HepG2 (cell line): ENCODE results near the gene PLEKHG2. TPM values are rescaled to one million over a fixed set of nuclear protein-coding genes. Genes with fewer than 3 reads are reported as not detected.

Experiments
- TBX3 ChIP-seq: fragments of 450-650 bp; IDR thresholded peaks from 2 replicates; pipeline ENCODE4 v1.6.1; 2017; ENCODE audit warnings: antibody characterized with exemption, mild to moderate bottlenecking, inconsistent platforms, borderline replicate concordance
- ZBTB40 ChIP-seq, 2 experiments: fragments of 450-650 bp in 1 of 2; sonication (generic) in 1 of 2; formaldehyde crosslinking in 1 of 2; IDR thresholded peaks; 2 replicates each; pipeline versions ENCODE4 v1.6.1 to v1.8.0; 2016 to 2022; ENCODE audit warnings: antibody characterized with exemption in 1 of 2, mild to moderate bottlenecking in 1 of 2, missing genetic modification reagents in 1 of 2
- ZKSCAN8 ChIP-seq: IDR thresholded peaks from 2 replicates; pipeline ENCODE4 v1.6.1; 2016; ENCODE audit warnings: borderline replicate concordance, missing genetic modification reagents, missing compliant biosample characterization
- ZNF251 ChIP-seq: sonication (generic); formaldehyde crosslinking; IDR thresholded peaks from 2 replicates; pipeline ENCODE4 v1.9.0; 2021; ENCODE audit warnings: mild to moderate bottlenecking, missing genetic modification reagents
- polyA plus RNA-seq, 8 experiments: library from polyadenylated mRNA; depleted of rRNA in 3 of 8; stranded (reverse) in 7 of 8; unstranded in 1 of 8; fragments of >200 nt; fragmentation: Illumina TruSeq in 4 of 8; extraction: Trizol in 4 of 8; gene quantifications; 2 replicates each; pipeline versions ENCODE4 v1.2.1 to v1.2.3, GENCODE V29; 2011 to 2016; ENCODE audit warnings: low read depth in 4 of 8, missing spikeins in 1 of 8, mixed read lengths in 1 of 8; ENCODE audit not compliant: insufficient read depth in 1 of 8
- total RNA-seq, 5 experiments: library from RNA; depleted of rRNA; stranded (reverse); fragments of >200 nt; fragmentation: Illumina TruSeq; extraction: Trizol; gene quantifications; 2 replicates each; pipeline ENCODE4 v1.2.3, GENCODE V29; 2016; ENCODE audit warnings: low read depth in 1 of 5
- TF ChIP-seq, protein P1 (sequence below): sonication (generic); formaldehyde crosslinking; IDR thresholded peaks from 2 replicates; pipeline ENCODE4 v1.4.0; 2020; ENCODE audit warnings: low read depth, missing genetic modification reagents
- TF ChIP-seq, protein P2 (sequence below): sonication (generic); formaldehyde crosslinking; IDR thresholded peaks from 2 replicates; pipeline ENCODE4 v1.4.0; 2020; ENCODE audit warnings: missing genetic modification reagents, borderline replicate concordance

PLEKHG2 gene
- total and polyA plus RNA-seq, 2 of the 13 experiments (the other 11 are each of a cell fraction or from before 2014, with no cell fraction given), result 3.6 to 6.8 TPM

GRCh38 chr19:39435499-39436349 is 23.3 kb downstream of the PLEKHG2 start, which contains the start of gene RPS16 (continued):
- TF ChIP-seq ZKSCAN8 (CRISPR knock-in tag) (peak; percentile 46; the same call in 1 of the 2 replicates), ZNF251 (peak; percentile 88; the same call in 1 of the 2 replicates), TBX3 (no peak), ZBTB40 (IDR thresholded peaks at IDR 0.05) (peak; percentile 57; the same call in 1 of the 2 replicates), ZBTB40 (CRISPR knock-in tag; IDR thresholded peaks at IDR 0.05) (peak; percentile 91; the same call in 1 of the 2 replicates)
- TF ChIP-seq, protein P1, sequence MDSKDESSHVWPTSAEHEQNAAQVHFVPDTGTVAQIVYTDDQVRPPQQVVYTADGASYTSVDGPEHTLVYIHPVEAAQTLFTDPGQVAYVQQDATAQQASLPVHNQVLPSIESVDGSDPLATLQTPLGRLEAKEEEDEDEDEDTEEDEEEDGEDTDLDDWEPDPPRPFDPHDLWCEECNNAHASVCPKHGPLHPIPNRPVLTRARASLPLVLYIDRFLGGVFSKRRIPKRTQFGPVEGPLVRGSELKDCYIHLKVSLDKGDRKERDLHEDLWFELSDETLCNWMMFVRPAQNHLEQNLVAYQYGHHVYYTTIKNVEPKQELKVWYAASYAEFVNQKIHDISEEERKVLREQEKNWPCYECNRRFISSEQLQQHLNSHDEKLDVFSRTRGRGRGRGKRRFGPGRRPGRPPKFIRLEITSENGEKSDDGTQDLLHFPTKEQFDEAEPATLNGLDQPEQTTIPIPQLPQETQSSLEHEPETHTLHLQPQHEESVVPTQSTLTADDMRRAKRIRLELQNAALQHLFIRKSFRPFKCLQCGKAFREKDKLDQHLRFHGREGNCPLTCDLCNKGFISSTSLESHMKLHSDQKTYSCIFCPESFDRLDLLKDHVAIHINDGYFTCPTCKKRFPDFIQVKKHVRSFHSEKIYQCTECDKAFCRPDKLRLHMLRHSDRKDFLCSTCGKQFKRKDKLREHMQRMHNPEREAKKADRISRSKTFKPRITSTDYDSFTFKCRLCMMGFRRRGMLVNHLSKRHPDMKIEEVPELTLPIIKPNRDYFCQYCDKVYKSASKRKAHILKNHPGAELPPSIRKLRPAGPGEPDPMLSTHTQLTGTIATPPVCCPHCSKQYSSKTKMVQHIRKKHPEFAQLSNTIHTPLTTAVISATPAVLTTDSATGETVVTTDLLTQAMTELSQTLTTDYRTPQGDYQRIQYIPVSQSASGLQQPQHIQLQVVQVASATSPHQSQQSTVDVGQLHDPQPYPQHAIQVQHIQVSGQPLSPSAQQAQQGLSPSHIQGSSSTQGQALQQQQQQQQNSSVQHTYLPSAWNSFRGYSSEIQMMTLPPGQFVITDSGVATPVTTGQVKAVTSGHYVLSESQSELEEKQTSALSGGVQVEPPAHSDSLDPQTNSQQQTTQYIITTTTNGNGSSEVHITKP (CRISPR knock-in tag), result peak; percentile 31; the same call in 1 of the 2 replicates
- TF ChIP-seq, protein P2, sequence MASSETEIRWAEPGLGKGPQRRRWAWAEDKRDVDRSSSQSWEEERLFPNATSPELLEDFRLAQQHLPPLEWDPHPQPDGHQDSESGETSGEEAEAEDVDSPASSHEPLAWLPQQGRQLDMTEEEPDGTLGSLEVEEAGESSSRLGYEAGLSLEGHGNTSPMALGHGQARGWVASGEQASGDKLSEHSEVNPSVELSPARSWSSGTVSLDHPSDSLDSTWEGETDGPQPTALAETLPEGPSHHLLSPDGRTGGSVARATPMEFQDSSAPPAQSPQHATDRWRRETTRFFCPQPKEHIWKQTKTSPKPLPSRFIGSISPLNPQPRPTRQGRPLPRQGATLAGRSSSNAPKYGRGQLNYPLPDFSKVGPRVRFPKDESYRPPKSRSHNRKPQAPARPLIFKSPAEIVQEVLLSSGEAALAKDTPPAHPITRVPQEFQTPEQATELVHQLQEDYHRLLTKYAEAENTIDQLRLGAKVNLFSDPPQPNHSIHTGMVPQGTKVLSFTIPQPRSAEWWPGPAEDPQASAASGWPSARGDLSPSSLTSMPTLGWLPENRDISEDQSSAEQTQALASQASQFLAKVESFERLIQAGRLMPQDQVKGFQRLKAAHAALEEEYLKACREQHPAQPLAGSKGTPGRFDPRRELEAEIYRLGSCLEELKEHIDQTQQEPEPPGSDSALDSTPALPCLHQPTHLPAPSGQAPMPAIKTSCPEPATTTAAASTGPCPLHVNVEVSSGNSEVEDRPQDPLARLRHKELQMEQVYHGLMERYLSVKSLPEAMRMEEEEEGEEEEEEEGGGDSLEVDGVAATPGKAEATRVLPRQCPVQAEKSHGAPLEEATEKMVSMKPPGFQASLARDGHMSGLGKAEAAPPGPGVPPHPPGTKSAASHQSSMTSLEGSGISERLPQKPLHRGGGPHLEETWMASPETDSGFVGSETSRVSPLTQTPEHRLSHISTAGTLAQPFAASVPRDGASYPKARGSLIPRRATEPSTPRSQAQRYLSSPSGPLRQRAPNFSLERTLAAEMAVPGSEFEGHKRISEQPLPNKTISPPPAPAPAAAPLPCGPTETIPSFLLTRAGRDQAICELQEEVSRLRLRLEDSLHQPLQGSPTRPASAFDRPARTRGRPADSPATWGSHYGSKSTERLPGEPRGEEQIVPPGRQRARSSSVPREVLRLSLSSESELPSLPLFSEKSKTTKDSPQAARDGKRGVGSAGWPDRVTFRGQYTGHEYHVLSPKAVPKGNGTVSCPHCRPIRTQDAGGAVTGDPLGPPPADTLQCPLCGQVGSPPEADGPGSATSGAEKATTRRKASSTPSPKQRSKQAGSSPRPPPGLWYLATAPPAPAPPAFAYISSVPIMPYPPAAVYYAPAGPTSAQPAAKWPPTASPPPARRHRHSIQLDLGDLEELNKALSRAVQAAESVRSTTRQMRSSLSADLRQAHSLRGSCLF (CRISPR knock-in tag), result no peak
